Posterior cingulate gyrus (tissue), 11 donors: ENCODE data around the gene PRR33.

Source experiments
- DNase-seq, 10 donors: peaks; one replicate each; pipeline versions ENCODE4 v3.0.0 to v3.0.0-alpha.2; 2020 to 2021; ENCODE audit warnings: mixed read lengths in 3 of 10
- intact Hi-C: fragments of 100-400 bp; cut with DNase I; formaldehyde crosslinking; loops from one replicate; pipeline ENCODE4 v1.15.1; 2023

PRR33 gene

GRCh38 chr11:1869427-1870325 is 22.0 kb downstream of the PRR33 start:
- peak in 3 of 10 donors; percentile 65 to 83 (median 72) for DNase-seq

GRCh38 chr11:1868636-1869291 is 22.9 kb downstream of the PRR33 start:
- intact Hi-C loops: no loop called here
- DNase-seq: peak in 3 of 10 donors; percentile 64 to 66 (median 66)

More at GRCh38 chr11:1869427-1870325, 22.0 kb downstream of the PRR33 start:
- intact Hi-C loops: no loop called here

- peak in 3 of 10 donors; percentile 59 to 72 (median 67) for DNase-seq
- intact Hi-C loops: no loop called here
Measured at GRCh38 chr11:1868056-1868635, 23.5 kb downstream of the PRR33 start.

- intact Hi-C loops: no loop called here
- peak in 2 of 10 donors; percentile 24 to 69 for DNase-seq
Measured at GRCh38 chr11:1867381-1867780, 24.3 kb downstream of the PRR33 start.

GRCh38 chr11:1866776-1867175 is 24.9 kb downstream of the PRR33 start:
- intact Hi-C loops: no loop called here
- peak in 2 of 10 donors; percentile 50 to 55 for DNase-seq

GRCh38 chr11:1866226-1866625 is 25.5 kb downstream of the PRR33 start:
- peak in 2 of 10 donors; percentile 52 to 80 for DNase-seq
- intact Hi-C loops: no loop called here

GRCh38 chr11:1864831-1865665 is 26.6 kb downstream of the PRR33 start:
- peak in 7 of 10 donors; percentile 37 to 94 (median 68) for DNase-seq
- intact Hi-C loops: no loop called here

GRCh38 chr11:1864231-1864630 is 27.5 kb downstream of the PRR33 start:
- DNase-seq: peak in 2 of 10 donors; percentile 65
- intact Hi-C loops: no loop called here

GRCh38 chr11:1863352-1864216 is 28.1 kb downstream of the PRR33 start:
- peak in 7 of 10 donors; percentile 30 to 93 (median 36) for DNase-seq
- intact Hi-C loops: no loop called here

- peak in 1 of 10 donors; percentile 80 for DNase-seq
- intact Hi-C loops: no loop called here
Measured at GRCh38 chr11:1862588-1863351, 28.9 kb downstream of the PRR33 start.

- intact Hi-C loops: no loop called here
- no peak for DNase-seq
Measured at GRCh38 chr11:1861435-1862411, 30.0 kb downstream of the PRR33 start.

- intact Hi-C loops: no loop called here
- no peak for DNase-seq
Measured at GRCh38 chr11:1860108-1860507, 31.6 kb downstream of the PRR33 start.

GRCh38 chr11:1859004-1859403 is 32.7 kb downstream of the PRR33 start:
- intact Hi-C loops: no loop called here
- DNase-seq: no peak

- DNase-seq: no peak
- intact Hi-C loops: no loop called here
Measured at GRCh38 chr11:1858576-1858975, 33.1 kb downstream of the PRR33 start.

- intact Hi-C loops: no loop called here
- DNase-seq: no peak
Measured at GRCh38 chr11:1858154-1858553, 33.5 kb downstream of the PRR33 start.

GRCh38 chr11:1857064-1857463 is 34.6 kb downstream of the PRR33 start:
- intact Hi-C loops: no loop called here
- no peak for DNase-seq

GRCh38 chr11:1856306-1857005 is 35.2 kb downstream of the PRR33 start:
- no peak for DNase-seq
- intact Hi-C loops: no loop called here
